SJSA1 (cell line): ENCODE data around the gene MAP3K2. TPM values are rescaled to one million over a fixed set of nuclear protein-coding genes. Genes with fewer than 3 reads are reported as not detected.

Experiments
- DNase-seq, 2 experiments: peaks; one replicate each; pipeline ENCODE4 v3.0.0-alpha.2; 2015 to 2020; ENCODE audit warnings: low spot score in 2 of 2, low read depth in 1 of 2
- H3K27ac ChIP-seq: fragments of 250-450 bp; sonication (Bioruptor Pico); 2 replicates; pipeline ENCODE4 v1.5.1; 2020; ENCODE audit warnings: mild to moderate bottlenecking, moderate library complexity
- H3K27me3 ChIP-seq: fragments of 250-450 bp; sonication (Bioruptor Pico); replicated peaks from 2 replicates; pipeline ENCODE4 v1.5.1; 2020; ENCODE audit warnings: mild to moderate bottlenecking, moderate library complexity
- H3K36me3 ChIP-seq: fragments of 250-450 bp; sonication (Bioruptor Pico); 2 replicates; pipeline ENCODE4 v1.5.1; 2020; ENCODE audit warnings: mild to moderate bottlenecking
- H3K4me1 ChIP-seq: fragments of 250-450 bp; sonication (Bioruptor Pico); replicated peaks from 2 replicates; pipeline ENCODE4 v1.6.1; 2021; ENCODE audit warnings: mild to moderate bottlenecking
- H3K4me3 ChIP-seq: fragments of 250-450 bp; sonication (Bioruptor Pico); 2 replicates; pipeline ENCODE4 v1.5.1; 2020; ENCODE audit warnings: mild to moderate bottlenecking
- H3K9me3 ChIP-seq: fragments of 250-450 bp; sonication (Bioruptor Pico); replicated peaks from 2 replicates; pipeline ENCODE4 v1.5.1; 2020; ENCODE audit warnings: mild to moderate bottlenecking
- total RNA-seq: library from RNA; depleted of rRNA; stranded (reverse); fragments of >200 nt; shearing (Covaris generic); gene quantifications from 2 replicates; pipeline ENCODE4 v1.2.3, GENCODE V29; 2014

The MAP3K2 gene
- total RNA-seq, 1 experiment from 2014 or later, result 41.7 TPM

- peaks cover 97% of the 10 kb centered on the region for H3K36me3 ChIP-seq
- DNase-seq, result no peak
Measured at GRCh38 chr2:127280693-127281092, 107.1 kb downstream of the MAP3K2 start.

GRCh38 chr2:127279781-127280180 lies 108.0 kb downstream of the MAP3K2 start:
- Histone ChIP-seq H3K9me3 (no peaks in the 10 kb centered on the region), H3K36me3 (peaks cover 97% of the 10 kb centered on the region), H3K4me1 (no peaks in the 10 kb centered on the region), H3K27me3 (no peaks in the 10 kb centered on the region), H3K4me3 (no peak overlapping the region), H3K27ac (no peak overlapping the region)
- DNase-seq, result no peak

More at GRCh38 chr2:127280693-127281092, 107.1 kb downstream of the MAP3K2 start:
- Histone ChIP-seq H3K9me3 (no peaks in the 10 kb centered on the region), H3K4me1 (no peaks in the 10 kb centered on the region), H3K4me3 (no peak overlapping the region), H3K27me3 (no peaks in the 10 kb centered on the region), H3K27ac (no peak overlapping the region)

- no peaks in the 10 kb centered on the region for H3K27me3 ChIP-seq
- no peaks in the 10 kb centered on the region for H3K9me3 ChIP-seq
- peaks cover 95% of the 10 kb centered on the region for H3K36me3 ChIP-seq
- H3K4me3 ChIP-seq, result no peak overlapping the region
- no peaks in the 10 kb centered on the region for H3K4me1 ChIP-seq
- DNase-seq, result no peak
- H3K27ac ChIP-seq, result no peak overlapping the region
Measured at GRCh38 chr2:127278959-127279358, 108.8 kb downstream of the MAP3K2 start.

- no peaks in the 10 kb centered on the region for H3K9me3 ChIP-seq
- H3K4me1 ChIP-seq, result no peaks in the 10 kb centered on the region
- no peaks in the 10 kb centered on the region for H3K27me3 ChIP-seq
- H3K4me3 ChIP-seq, result no peak overlapping the region
- H3K27ac ChIP-seq, result no peak overlapping the region
- no peak for DNase-seq
- H3K36me3 ChIP-seq, result peaks cover 93% of the 10 kb centered on the region
Measured at GRCh38 chr2:127277028-127277427, 110.7 kb downstream of the MAP3K2 start.

DNA sequence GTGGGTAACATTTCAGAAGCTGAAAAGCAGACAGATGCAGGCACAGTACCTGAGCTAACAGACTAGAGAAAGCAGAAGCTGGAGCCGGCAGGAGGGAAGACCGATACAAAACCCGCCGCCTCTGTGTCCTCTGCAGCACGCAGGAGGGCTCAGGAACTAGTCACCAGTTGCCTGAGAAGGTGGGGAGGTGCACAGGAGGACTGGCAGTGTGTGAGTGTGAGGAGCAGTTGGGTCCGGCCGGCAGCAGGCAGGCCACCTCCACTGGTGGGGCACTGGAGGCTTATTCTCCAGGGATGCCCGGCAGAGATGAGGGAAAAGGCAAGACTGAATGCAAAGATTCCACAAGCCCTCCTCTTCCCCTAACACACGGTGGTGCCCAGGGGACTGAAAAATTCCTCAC lies 112.0 kb downstream of the MAP3K2 start:
- Histone ChIP-seq H3K4me1 (no peaks in the 10 kb centered on the region), H3K9me3 (no peaks in the 10 kb centered on the region), H3K36me3 (peaks cover 93% of the 10 kb centered on the region), H3K4me3 (no peak overlapping the region), H3K27ac (no peak overlapping the region), H3K27me3 (no peaks in the 10 kb centered on the region)
- no peak for DNase-seq

DNA sequence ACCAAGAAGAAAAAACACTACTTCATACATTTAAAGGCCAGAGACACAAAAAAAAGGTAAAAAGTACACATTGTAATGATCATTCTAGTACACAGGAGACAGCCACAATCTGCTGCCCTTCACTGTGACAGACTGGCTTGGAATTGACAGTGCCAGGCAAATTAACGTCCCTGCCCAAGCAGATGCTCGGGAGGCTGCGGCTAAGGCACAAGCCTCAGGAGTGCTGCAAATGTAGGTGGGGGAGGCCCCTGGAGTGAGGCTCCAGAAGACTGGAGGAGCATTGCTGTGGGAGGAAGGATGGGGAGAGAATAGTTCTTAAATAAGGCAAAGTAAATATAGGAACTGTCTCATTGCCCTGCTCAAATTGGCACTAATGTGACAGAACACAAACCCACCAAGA lies 112.4 kb downstream of the MAP3K2 start:
- H3K9me3 ChIP-seq, result no peaks in the 10 kb centered on the region
- no peak overlapping the region for H3K4me3 ChIP-seq
- no peaks in the 10 kb centered on the region for H3K27me3 ChIP-seq
- no peak overlapping the region for H3K27ac ChIP-seq
- H3K36me3 ChIP-seq, result peaks cover 93% of the 10 kb centered on the region
- no peaks in the 10 kb centered on the region for H3K4me1 ChIP-seq
- DNase-seq, result no peak

GRCh38 chr2:127270663-127271062 lies 117.1 kb downstream of the MAP3K2 start:
- DNase-seq, result no peak
- H3K9me3 ChIP-seq, result no peaks in the 10 kb centered on the region
- no peaks in the 10 kb centered on the region for H3K27me3 ChIP-seq
- H3K4me1 ChIP-seq, result no peaks in the 10 kb centered on the region
- no peak overlapping the region for H3K4me3 ChIP-seq
- H3K36me3 ChIP-seq, result peaks cover 79% of the 10 kb centered on the region
- no peak overlapping the region for H3K27ac ChIP-seq

- Histone ChIP-seq H3K36me3 (peaks cover 60% of the 10 kb centered on the region), H3K27ac (no peak overlapping the region), H3K27me3 (no peaks in the 10 kb centered on the region), H3K4me1 (no peaks in the 10 kb centered on the region), H3K4me3 (no peak overlapping the region), H3K9me3 (no peaks in the 10 kb centered on the region)
- DNase-seq, result no peak
Measured at GRCh38 chr2:127261804-127262406, 125.9 kb downstream of the MAP3K2 start.

- no peak overlapping the region for H3K27ac ChIP-seq
- no peak overlapping the region for H3K4me3 ChIP-seq
- no peak for DNase-seq
- H3K27me3 ChIP-seq, result no peaks in the 10 kb centered on the region
- peaks cover 70% of the 10 kb centered on the region for H3K36me3 ChIP-seq
- H3K9me3 ChIP-seq, result no peaks in the 10 kb centered on the region
- peaks cover 15% of the 10 kb centered on the region for H3K4me1 ChIP-seq
Measured at GRCh38 chr2:127259355-127259754, 128.4 kb downstream of the MAP3K2 start.

DNA sequence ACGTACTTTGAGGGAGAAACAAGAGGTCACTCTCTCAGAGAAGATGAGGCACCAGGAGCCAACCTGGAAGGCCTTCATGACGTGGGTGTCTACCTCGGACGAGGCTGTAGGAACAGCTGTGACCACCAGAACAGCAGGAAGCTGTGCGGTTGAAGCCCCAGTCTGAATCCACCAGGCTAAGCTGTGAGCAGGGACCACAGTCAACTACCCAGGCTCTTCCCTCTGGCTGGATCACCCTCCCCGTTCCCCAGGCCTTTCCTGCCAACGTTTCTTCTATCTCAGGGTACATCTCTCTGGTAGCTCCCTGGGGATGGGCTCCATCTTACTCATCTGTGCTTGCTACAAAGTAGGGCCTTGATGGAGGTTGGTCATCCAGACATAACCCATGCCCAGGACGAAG lies 130.9 kb downstream of the MAP3K2 start:
- Histone ChIP-seq H3K4me3 (no peak overlapping the region), H3K9me3 (no peaks in the 10 kb centered on the region), H3K27ac (no peak overlapping the region), H3K27me3 (no peaks in the 10 kb centered on the region), H3K36me3 (peaks cover 59% of the 10 kb centered on the region), H3K4me1 (peaks cover 20% of the 10 kb centered on the region)
- no peak for DNase-seq

DNA sequence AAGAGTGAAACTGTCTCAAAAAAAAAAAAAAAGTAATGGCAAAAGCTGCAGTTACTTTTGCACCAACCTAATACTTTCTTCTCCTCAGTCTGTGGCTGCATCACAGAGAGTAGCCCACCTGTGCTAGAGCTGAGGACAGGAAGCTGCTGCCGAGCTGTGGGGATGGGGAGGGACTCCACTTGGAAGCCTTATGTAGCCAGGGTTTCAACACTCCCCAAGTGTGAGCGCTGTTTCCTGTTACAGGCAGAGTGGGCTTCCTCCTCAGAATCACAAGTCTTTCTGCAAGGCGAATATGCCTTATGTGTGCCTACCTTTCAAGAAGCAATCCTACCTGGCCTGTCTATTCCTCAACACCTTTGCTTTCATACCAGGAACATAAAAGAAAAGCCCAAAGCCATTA lies 131.4 kb downstream of the MAP3K2 start:
- H3K27me3 ChIP-seq, result no peaks in the 10 kb centered on the region

DNA sequence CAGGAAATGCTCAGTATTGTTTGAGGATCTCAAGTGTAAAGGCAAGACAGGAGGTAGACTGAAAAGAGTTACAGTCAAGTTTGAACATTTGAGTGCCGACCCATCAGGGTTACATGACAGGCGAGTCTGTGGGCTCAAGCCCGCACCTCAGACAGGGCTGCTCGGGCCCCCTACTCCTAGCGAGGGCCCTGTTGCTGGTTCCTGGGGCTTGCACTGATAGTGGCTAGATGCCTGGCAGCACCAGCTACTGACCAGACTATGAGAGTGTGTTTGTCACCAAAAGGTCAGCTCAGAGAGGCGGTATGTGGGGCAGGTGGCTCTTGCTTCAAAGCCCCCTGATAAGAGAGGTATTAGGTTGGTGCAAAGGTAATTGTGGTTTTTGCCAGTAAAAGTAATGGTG lies 132.1 kb downstream of the MAP3K2 start:
- Histone ChIP-seq H3K4me3 (no peak overlapping the region), H3K36me3 (peaks cover 48% of the 10 kb centered on the region), H3K4me1 (peaks cover 20% of the 10 kb centered on the region), H3K9me3 (no peaks in the 10 kb centered on the region), H3K27ac (no peak overlapping the region), H3K27me3 (no peaks in the 10 kb centered on the region)
- no peak for DNase-seq

More for the DNA sequence above, 131.4 kb downstream of the MAP3K2 start:
- peaks cover 20% of the 10 kb centered on the region for H3K4me1 ChIP-seq
- H3K9me3 ChIP-seq, result no peaks in the 10 kb centered on the region
- peaks cover 55% of the 10 kb centered on the region for H3K36me3 ChIP-seq
- DNase-seq, result no peak
- H3K4me3 ChIP-seq, result no peak overlapping the region
- H3K27ac ChIP-seq, result no peak overlapping the region

DNA sequence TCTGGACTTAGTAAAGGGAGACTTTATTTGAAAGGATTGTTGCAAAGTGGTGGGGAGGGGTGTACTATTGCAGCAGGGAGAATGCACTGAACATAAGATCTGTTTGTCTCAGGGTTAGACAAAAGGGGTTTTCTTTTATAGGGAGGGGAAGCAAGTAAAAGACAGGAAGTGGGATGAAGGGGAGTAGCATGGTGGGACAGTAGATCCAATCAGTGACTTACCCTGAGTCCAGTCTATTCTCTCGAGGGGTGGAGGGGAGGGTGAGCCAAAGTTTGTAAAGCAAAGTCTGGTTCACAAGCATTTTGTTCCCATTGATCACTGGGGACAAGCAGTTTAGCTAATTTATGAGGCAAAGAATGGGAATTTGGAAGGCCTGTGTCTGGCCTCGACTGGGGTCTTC lies 132.6 kb downstream of the MAP3K2 start:
- H3K4me3 ChIP-seq, result no peak overlapping the region
- H3K9me3 ChIP-seq, result no peaks in the 10 kb centered on the region
- DNase-seq, result peak in 1 of 2 experiments; percentile 24
- no peaks in the 10 kb centered on the region for H3K27me3 ChIP-seq
- H3K27ac ChIP-seq, result peak overlapping the region; percentile 54
- H3K36me3 ChIP-seq, result peaks cover 42% of the 10 kb centered on the region
- H3K4me1 ChIP-seq, result peaks cover 20% of the 10 kb centered on the region

DNA sequence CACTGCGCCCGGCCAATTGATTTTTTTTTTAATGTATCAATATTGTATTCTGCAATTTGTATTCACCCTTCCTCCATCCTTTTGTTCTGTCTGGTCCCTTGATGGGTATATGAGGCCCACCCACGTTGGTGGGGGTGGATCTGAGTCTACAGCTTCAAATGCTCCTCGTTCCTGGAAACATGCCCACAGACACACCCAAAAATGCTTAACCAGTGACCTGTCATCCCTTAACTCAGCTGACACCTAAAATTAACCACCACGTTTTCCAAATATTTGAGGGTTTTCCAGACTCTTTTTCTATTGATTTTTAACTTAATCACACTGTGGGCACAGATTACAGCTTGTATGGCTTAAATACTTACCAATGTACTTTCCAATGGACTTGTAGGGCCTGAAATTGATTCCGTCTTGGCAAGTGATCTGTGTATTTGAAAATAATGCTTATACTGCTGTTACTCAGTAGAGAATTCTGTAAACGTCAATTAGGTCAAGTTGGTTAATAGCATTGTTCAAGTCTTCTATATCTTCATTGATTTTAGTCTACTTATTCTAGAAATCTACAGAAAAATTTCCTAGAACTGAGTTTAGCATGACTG lies 133.3 kb downstream of the MAP3K2 start:
- Histone ChIP-seq H3K4me1 (peaks cover 20% of the 10 kb centered on the region), H3K4me3 (no peak overlapping the region), H3K9me3 (no peaks in the 10 kb centered on the region), H3K27ac (peak overlapping the region; percentile 54), H3K36me3 (peaks cover 36% of the 10 kb centered on the region), H3K27me3 (no peaks in the 10 kb centered on the region)
- DNase-seq, result peak; percentile 73 to 94
